NCI-H446 (cell line): Measurements from ENCODE around the gene STAG1.

Experiments used
- DNase-seq, 2 experiments: peaks; one replicate each; lab custom pipeline; 2025; lab: John Stamatoyannopoulos, UW

STAG1 gene

DNA sequence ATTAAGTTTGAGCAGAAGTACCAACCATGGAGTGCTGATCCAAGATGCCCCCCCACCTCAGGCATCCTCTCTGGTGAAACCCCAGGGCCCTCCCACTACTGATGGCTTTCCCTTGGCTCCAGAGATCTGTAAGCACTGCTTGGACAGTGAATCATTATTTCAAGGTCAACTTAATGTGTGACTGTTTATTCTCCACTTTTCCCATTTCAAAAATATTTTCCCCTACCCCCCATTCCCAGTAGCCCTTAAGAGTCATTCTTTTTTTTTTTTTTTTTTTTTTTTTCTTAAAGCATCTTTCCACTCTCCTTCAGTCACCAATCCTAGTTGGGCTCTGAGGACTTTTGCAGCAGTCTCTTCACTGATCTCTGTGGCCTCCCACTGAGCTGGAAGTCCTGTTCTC lies 419.4 kb downstream of the STAG1 start:
- no peak for DNase-seq

DNA sequence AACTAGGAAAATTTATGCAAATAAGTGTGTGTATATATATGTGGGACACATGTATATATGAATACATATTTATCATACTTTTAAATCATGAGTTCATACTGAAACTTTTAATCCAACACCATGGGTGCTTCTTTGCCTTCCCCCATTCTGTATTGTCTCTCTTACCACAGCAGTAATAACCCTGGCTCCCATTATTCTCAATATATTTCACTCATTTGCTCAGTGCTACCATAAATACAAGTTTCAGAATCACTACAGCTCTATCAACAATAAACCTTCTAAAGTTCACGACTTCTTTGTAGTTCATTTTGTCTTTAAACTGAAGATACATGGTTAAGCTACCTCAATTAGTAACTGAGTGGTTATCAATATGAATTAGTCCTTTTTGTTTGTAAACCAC lies 419.9 kb downstream of the STAG1 start:
- no peak for DNase-seq

DNA sequence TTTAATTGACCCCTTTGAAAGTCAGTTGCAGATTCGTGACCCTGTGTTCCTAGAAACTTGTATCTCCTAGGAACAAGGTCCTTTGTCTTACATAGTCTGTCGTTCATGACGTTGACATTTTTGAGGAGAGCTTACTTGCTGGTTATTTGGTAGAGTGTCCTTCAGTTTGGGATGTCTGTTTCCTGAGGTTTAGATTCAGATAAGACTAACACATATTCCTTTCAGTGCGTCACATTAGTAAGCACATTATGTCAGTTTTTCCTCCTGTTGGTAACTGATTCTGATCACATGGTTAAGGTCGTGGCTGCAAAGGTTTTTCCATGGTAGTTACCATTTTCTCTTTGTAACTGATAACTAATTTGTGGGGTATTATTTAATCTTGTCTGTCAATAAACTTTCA lies 421.3 kb downstream of the STAG1 start:
- DNase-seq: no peak

DNA sequence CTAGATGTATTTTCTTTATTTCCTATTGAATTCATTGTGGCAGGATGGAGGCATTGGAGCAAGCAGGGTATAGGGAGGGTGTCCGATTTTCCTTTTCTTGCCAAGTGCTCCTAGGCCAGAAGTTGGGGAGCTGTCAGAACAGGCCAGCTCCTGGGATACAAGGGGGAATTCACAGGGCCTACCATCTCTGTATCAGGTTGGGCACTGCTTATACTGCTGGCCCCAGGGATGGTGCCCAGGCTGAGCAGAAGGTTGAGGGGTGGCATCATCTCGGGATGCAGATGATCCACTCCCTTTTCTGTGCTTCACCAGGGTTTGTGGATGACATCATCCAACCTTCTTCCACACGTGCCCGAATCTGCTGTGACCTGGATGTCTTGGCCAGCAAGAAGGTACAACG lies 422.6 kb downstream of the STAG1 start:
- no peak for DNase-seq

DNA sequence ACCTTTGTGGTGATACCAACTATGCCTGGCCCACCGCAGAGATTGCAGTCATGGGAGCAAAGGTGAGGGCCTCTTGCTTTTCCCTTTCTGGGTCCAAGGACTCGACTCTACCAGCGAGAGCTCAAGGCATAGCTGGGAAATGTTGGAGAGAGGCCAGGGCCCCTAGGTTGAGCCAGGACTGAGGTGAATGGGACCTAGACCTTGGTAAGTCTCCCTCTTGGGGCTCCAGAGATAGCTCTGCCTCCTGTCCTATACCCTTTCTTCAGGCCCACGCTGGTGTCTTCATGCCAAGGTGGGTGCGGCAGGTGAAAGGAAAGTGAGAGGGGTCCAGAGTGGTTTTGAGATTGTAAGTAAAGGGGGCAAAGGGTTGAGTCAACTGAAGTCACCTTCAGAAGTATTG lies 424.5 kb downstream of the STAG1 start:
- DNase-seq: no peak

DNA sequence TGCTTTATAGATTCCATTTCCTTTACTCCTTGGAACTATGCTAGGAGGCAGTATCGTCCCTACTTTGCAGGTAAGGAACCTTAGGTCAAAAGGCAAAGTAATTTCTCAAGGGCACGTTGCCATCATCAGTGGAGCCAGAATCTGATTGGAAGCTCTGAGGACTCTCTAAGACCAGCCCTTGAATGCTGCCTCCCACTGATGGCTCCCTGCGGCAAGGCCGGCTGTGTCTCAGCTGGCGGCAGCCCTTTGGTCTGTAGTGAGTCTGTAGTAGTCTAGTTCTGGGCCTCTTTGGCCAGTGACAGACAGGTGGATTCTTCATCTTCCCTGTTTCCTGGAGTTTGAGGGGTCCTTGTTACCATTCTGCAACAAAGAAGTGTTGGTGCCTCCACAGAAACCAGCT lies 425.9 kb downstream of the STAG1 start:
- no peak for DNase-seq

DNA sequence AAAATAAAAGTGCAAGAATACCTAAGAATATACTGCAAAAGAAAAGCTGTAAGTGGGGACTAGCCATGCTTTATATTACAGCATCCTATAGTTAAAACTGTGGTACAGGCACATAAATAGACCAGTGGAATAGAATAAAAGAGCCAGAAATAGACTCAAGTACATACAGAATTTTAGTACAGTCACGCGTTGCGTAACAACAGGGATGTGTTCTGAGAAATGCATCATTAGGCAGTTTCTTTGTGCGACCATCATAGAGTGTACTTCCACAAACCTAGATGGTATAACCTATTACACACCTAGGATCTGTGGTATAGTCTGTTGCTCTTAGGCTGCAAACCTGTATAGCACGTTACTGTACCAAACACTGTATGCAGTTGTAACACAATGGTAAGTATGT lies 440.2 kb downstream of the STAG1 start:
- no peak for DNase-seq

DNA sequence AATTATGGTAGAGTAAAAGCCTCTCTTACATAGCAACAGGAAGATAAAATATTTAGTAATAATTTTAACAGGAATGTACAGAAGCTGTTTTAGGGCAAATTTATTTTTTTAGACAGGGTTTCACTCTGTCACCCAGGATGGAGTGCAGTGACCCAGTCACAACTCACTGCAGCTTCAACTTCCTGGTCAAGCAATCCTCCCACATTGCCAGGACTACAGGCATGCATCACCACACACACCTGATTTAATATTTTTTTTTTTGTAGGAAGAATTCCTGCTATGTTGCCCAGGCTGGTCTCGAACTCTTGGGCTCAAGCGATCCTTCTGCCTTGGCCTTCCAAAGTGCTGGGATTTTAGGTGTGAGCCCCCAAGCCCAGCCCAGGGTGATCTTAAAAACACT lies 440.9 kb downstream of the STAG1 start:
- DNase-seq: no peak

DNA sequence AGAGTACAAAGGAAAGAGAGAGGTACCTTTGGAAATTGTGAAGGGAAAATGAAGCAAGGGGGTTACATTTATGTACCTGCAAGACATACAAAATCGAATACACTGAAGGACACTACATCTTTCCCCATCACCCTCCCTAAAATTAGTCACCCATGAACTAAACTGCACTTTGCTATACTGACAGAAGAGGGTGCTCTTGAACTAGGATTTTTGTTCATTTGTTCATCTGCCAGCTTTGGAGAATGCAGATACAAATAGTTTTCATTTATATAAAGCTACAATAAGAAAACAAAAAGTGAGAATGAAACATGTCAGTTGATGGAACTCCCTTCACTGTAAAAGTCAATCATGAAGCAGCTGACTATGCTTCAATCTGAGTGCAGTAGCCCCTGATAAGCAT lies 446.3 kb downstream of the STAG1 start:
- no peak for DNase-seq

DNA sequence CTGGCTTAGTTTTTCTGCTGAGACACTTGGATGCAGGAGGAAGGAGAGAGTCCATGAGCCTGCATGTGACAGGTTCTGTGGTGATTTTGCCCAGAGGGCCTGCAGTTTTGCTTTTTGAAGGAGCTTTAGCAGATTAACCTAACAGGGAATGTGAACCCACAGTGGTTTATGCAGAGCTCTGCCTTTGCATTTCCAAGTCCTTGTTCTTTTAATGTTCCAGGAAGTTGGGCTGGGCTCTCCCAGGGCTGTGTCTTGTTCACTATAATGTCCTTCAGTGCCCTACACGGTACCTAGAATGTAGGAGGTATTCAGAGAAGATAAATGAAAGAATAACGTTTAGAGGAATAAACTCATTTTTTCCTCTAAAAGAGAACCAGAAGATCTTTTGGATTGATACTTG lies 451.7 kb downstream of the STAG1 start:
- no peak for DNase-seq

DNA sequence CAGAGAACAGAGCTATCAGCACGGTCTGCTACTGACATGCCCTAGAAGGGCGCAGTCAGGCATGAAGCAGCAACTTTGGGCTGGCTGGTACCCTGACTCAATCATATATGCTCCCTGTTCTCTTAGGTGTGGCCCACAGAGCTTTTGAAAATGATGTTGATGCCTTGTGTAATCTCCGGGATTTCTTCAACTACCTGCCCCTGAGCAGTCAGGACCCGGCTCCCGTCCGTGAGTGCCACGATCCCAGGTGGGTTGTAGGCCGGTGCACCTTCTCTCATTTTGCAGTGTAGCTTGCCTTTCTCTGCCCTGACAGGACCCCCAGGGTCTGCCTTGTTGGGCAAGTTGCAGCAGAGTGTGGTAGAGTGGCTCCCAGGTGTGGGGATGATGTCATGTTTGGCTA lies 454.4 kb downstream of the STAG1 start:
- DNase-seq: no peak

DNA sequence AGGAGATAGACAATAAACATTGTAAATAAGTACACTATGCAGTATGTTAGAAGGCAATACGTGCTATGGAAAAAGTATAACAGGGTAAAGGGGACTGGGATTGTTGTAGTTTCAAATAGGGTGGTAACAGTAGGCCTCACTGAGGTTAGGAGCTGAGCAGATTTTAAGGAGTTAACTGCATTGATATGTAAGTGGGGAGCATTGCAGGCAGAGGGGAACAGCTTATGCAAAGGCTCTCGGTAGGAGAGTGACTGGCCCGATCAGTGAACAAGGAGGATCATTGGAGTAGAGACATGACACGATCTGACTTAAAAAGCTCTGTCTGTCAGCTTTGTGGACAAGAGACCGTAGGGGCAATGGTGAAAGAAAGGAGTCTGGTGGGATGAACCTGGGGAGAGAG lies 455.2 kb downstream of the STAG1 start:
- DNase-seq: no peak

DNA sequence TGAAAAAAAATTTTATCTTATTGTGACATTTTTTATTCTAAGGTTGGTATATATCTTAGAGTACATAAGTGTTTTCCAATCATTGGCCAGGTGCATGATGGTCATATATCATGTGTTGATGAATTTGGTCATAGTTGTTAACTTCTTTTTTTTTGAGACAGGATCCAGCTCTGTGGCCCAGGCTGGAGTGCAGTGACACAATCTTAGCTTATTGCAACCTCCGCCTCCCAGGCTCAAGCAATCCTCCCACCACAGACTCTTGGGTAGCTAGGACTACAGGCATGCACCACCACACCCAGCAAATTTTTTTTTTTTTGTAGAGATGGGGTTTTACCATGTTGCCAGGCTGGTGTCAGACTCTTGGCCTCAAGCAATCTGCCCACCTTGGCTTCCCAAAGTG lies 458.0 kb downstream of the STAG1 start:
- no peak for DNase-seq

DNA sequence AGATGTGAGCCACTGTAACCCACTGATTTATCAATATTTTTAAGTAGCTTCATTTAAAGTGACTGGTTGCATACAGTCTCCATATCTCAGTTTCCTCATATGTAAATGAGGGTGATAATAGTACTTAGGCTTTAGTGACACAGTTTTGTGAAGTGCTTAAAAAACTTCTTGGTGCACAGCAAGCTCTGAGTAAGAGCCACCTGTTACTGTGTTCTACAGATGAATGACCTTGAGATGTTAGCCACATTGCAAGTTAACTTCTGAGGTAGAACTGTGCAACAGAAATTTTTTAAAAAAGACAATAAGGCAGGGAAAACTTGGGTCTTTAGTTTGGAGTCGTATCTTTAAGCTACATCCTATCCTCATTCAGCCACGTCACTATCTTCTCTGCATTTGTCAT lies 458.9 kb downstream of the STAG1 start:
- DNase-seq: no peak

DNA sequence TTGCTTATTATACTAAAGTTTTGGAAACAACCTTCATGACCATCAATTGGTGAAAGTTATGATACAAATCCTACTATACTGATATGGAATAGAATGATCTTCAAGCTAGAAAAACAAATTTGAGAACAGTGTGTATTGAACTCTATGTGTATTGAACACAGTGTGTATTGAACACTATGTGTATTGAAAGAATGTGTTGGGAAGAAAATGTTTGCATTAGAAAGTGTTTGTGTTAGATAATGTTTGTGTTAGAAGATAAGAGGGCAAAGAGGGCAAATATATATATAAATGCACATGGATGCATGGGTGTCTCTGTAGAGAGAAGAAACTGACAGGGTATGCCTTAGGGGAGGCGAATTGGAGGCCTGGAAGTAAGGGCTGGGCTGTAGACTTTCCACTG lies 459.7 kb downstream of the STAG1 start:
- DNase-seq: no peak

DNA sequence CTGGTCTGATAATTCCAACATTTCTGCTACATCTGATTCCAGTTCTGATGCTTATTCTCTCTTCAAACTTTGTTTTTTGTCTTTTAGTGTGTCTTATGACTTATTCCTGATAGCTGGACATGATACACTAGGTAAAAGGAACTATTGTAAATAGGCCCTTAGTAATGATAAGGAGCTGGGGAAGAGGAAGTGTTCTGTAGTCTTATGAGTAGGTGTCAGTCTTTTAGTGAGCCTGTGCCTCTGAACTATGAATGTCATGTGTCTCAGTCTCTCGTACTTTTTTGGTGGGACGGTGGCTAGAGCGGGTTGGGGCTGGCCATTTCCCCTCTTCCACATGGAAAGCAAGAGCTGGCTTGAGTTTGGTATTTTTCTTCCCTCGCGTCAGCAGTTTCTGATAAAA lies 460.9 kb downstream of the STAG1 start:
- no peak for DNase-seq
